AG10803 (cell line): ENCODE measurements around the gene P2RX2.

ENCODE experiments used
- DNase-seq: peaks from one replicate; pipeline ENCODE4 v3.0.0; 2010; ENCODE audit warnings: low read depth
- H3K4me3 ChIP-seq: 2 replicates; pipeline ENCODE4 v1.5.1; 2011; ENCODE audit warnings: mild to moderate bottlenecking, low read length, control low read depth
- TF ChIP-seq, protein P1 (sequence below): conservative IDR thresholded peaks from 2 replicates; pipeline ENCODE4 v1.5.1; 2011; ENCODE audit warnings: mild to moderate bottlenecking, low read length, control low read depth, inconsistent platforms

The P2RX2 gene

DNA sequence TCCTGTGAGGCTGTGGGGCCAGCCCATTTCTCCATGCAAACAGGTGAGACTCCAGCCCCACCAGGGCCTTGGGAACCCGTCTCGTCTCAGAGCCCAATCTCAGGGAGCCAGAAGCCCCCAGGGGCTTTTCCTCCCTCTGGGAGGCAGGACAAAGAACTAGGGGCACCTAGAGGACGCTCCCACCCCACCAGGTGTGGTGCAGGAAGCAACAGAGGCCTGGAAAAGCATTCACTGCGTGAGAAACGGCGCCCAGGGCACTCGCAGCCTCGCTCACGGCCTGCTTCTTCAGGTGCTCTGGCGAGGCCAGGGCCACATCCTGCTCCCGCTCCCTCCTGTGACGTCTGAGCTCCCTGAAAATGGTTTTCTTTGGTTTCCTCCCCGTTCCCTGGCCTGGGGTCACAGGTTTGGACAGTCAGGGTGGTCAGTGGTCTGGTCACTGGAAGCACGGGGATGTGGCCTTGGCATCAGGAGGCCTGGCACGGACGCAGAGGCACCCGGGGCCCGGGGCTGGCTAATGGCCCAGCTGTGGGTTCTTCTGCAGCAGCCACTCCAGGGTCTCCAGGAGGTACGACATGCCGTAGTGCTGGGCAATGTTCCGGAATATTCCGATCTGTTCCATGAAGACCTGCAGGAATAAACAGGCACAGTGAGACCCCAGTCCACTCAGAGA, 5.7 kb downstream of the P2RX2 start:
- H3K4me3 ChIP-seq: no peak overlapping the region
- no peak for DNase-seq
- TF ChIP-seq, protein P1, sequence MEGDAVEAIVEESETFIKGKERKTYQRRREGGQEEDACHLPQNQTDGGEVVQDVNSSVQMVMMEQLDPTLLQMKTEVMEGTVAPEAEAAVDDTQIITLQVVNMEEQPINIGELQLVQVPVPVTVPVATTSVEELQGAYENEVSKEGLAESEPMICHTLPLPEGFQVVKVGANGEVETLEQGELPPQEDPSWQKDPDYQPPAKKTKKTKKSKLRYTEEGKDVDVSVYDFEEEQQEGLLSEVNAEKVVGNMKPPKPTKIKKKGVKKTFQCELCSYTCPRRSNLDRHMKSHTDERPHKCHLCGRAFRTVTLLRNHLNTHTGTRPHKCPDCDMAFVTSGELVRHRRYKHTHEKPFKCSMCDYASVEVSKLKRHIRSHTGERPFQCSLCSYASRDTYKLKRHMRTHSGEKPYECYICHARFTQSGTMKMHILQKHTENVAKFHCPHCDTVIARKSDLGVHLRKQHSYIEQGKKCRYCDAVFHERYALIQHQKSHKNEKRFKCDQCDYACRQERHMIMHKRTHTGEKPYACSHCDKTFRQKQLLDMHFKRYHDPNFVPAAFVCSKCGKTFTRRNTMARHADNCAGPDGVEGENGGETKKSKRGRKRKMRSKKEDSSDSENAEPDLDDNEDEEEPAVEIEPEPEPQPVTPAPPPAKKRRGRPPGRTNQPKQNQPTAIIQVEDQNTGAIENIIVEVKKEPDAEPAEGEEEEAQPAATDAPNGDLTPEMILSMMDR: no peak

- H3K4me3 ChIP-seq: no peak overlapping the region
- TF ChIP-seq, protein P1: no peak
- DNase-seq: no peak
Observed at GRCh38 chr12:132624910-132625630, 6.5 kb downstream of the P2RX2 start.

DNA sequence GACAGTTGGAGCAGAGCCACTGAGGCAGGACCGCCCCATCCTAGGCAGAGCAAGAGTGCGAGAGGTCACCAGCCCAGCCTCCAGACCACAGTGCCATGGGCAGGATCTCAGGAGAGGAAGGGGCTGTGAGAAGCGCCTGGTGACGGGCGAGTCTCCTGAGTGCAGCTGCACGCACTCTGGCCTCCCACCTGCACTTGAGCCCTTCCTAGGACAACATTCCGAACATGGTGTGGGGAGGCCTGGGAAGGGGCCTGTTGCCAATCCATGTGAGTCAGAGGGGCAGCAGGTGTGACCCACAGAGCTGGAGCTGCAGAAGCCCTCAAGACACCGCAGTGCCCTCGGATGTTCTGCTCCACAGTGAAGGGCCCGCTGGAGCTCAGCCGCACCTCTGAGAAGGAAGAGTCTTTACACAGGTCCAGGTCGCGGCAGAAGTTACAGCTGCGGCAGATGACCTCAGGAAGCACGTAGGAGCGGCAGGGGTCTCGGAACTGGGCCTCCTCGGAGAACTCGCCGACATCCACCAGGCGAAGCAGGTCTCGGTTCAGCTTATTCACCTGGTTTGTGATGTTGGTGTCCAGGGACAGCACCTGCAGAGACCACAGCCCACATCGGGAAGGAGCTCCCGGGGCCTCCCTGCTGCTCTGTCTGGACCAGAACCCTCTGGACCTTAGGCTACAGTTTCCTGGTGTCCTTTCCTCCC, 7.3 kb downstream of the P2RX2 start:
- no peak overlapping the region for H3K4me3 ChIP-seq
- TF ChIP-seq, protein P1: no peak
- DNase-seq: no peak

GRCh38 chr12:132629330-132629729, 10.8 kb downstream of the P2RX2 start:
- no peak for DNase-seq
- TF ChIP-seq, protein P1: no peak
- no peak overlapping the region for H3K4me3 ChIP-seq

DNA sequence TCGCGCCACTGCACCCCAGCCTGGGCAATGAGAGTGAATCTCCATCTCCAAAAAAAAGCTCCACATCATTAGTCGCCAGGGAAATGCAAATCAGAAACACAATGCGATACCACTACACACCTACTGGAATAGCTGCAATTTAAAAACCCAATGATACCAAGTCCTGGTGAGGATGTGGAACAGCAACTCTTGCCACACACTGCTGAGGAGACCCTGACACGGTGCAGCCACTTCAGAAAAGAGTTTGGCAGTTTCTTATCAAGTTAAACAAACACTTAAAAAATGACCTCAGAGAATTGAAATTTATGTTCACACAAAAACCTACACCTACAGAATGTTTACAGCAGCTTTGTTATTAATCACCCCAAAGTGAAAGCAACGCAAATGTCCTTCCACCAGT, 12.1 kb downstream of the P2RX2 start:
- DNase-seq: no peak
- H3K4me3 ChIP-seq: no peak overlapping the region
- TF ChIP-seq, protein P1: no peak

GRCh38 chr12:132631666-132632065, 13.1 kb downstream of the P2RX2 start:
- no peak overlapping the region for H3K4me3 ChIP-seq
- DNase-seq: no peak
- TF ChIP-seq, protein P1: no peak
